GM18499 (cell line): ENCODE data around the gene LAMTOR2.

Experiments
- ATAC-seq: cut with Tn5 transposase; IDR thresholded peaks from one replicate; pipeline ENCODE4 v1.9.1; 2021; ENCODE audit warnings: moderate number of reproducible peaks; ENCODE audit not compliant: insufficient read depth, unreplicated experiment

Gene LAMTOR2

GRCh38 chr1:156074661-156075060, 20.1 kb downstream of the LAMTOR2 start:
- ATAC-seq: no peak

DNA sequence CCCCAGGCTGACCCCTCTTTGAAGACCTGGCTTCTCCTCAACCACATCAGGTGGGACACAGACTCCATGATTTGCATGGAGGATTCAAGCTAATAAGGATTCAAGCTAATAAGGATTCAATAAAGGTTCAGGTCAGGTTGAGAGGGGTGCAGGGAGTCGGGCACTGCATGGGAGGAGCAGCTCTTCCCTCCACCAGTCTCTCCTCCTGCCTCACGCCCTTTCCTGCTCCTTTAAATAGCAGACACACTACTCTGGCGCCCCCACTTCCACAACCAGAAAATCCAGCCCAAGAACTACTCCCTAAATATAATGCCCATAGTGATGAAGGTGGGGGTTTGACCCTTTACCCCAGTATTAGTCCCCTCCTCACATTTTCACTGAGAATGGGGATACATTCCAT, 20.6 kb downstream of the LAMTOR2 start:
- no peak for ATAC-seq

- no peak for ATAC-seq
These were observed 21.2 kb downstream of the LAMTOR2 start for GRCh38 chr1:156075775-156076204.

- no peak for ATAC-seq
These were observed 22.2 kb downstream of the LAMTOR2 start for GRCh38 chr1:156076609-156077429.

GRCh38 chr1:156077430-156077760, 22.8 kb downstream of the LAMTOR2 start:
- no peak for ATAC-seq

DNA sequence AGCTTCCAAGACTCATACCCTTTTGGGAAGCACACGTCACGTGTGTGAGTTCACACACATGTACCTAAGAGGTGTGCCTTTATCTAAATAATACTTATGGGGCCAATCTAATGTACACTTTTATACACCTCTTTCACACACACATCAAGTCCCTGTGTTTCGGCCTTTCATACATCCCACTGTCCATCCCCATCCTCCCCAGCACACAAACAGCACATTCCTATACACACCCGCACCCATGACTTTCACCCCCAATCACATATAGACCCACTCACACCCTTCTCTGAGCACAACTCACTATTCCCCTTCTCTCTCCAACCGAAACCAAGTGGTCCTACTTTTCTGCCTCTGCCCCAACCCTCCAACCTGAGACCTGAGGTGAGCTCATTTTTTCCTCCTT, 24.1 kb downstream of the LAMTOR2 start:
- ATAC-seq: no peak

DNA sequence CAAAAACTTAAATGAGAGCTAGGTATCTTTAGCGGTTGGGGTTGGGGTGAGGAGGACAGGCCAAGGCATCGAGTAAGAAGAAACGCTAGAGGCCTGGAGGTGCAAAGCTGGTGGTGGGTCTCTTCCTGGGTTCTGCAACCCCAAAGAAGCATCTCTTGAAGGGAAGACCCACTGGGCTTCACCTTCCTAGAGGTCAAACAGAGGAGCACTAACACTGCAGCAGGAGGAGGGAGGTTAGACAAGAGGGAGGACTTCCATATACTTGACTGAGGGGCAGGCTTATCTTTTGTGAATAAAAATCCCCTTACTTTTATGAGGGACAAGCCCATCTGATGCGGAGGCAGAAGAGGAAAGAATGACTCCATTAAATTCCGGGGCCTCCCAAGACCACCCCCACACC, 25.2 kb downstream of the LAMTOR2 start:
- ATAC-seq: no peak

DNA sequence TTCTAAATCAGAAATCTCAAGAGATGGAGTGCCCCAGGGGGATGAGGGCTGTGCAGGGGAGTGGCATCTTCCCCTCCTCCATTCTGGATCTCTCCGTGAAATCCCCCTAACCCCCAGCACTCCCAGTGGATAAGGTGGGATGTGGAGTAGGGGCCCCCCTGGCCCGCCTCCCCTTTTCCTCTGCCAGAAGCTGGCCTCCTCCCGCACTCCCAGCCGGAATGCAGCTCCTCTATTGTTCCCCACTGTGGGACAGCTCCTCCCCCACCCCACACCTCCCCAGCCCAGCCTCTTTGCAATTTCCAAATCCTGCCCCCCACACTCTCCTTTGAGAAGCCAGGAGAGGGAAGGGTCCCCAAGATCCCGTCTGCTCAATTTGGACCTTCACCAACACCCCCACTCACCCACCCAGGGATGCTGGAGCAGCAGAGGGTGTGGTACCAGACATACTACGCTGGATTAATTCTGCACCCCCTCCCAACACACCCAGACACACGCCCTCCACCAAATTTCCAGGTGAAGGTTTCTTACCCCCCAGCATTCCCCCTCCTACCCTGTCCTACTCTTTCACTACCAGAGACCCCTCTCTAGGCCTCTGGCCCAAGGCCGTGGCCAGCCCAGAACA, 25.8 kb downstream of the LAMTOR2 start:
- no peak for ATAC-seq

- ATAC-seq: no peak
These were observed 26.2 kb downstream of the LAMTOR2 start for GRCh38 chr1:156080863-156081179.

DNA sequence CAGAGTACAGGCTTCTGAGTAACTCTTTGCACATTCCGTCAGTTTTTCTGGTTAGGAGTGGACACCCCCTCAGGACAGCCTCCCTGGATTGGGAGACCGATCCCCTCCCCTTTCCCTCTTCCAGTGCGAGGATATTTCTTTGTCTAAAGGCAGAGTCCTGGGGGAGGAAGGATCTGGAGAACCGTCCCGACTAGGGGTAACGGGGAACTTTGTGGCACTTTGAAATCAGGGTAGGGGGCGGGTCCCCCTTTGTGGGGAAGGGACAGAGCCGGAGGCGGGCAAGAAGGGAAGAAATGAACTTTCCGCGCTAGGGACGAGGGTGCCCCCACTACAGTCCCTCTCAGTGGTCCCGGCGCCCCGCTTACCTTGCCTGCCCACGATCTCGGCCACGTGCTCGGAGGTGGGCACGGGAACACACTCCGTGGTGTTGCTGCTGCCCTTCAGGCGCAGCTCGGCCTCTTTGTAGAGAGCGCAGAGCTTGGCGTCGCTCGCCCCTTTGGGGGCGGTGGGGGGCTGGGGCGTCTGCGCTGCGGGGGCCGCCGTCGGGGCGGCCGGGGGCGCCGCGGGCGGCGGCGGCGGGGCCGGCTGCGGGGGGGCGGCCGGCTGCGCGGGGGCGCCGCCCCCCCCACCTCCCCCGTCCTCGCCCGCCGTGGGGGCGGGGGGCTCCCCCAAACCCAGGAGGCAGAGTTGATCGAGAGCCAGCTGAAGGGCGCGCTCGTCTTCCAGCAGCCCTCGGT, 26.8 kb downstream of the LAMTOR2 start:
- ATAC-seq: no peak

- ATAC-seq: no peak
These were observed 27.3 kb downstream of the LAMTOR2 start for GRCh38 chr1:156081917-156082308.

- no peak for ATAC-seq
These were observed 27.9 kb downstream of the LAMTOR2 start, which contains the start of gene MEX3A for GRCh38 chr1:156082309-156083091. MEX3A (minus strand) TSS chr1:156082465; CDS start chr1:156081998, 467 bp downstream.

DNA sequence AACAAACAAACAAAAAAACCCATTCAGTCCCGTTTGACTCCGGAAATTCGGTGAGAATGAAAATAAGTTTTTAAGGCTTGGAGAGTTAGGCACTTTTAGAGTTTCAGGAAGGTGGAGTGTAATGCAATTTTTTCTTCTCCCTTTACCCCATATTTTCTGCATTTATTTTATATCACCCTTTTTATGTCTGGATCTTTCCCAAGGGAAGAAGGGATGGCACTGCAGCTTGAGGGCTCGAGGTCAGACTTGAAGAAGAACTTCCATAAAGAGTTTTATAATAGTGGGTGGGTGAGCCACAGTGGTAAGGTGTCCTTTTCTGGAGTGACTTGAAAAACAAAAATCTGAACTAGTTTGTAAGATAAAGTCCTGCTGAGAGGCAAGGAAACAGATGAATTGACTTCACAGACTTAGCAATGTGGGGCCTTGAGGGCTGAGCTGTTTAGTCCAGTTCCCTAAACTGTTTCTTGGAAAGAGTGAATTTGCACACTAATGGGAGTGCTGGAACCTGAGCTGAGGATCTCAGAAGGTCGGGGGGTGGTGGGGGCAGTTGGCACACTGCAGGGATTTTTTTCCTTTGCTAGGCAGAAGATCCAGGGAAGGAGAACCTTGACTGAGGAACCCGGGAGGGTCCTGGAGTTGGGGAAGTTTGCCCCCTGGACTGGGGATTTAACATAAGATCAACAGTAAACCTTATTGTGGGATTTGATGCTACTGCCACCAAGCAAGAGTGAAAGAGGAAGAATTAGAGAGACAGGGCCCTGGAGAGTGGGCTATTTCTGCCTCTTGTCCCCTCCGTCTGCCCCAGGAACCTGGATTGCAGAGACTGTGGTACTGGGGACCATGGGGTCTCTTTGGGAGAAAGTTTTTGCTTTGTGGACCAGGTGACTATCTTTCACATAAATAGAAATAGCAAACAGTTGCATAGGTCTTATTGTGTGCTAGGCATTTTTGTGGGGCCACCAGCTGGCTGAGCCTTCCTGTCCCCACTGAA, 29.5 kb downstream of the LAMTOR2 start:
- ATAC-seq: no peak

DNA sequence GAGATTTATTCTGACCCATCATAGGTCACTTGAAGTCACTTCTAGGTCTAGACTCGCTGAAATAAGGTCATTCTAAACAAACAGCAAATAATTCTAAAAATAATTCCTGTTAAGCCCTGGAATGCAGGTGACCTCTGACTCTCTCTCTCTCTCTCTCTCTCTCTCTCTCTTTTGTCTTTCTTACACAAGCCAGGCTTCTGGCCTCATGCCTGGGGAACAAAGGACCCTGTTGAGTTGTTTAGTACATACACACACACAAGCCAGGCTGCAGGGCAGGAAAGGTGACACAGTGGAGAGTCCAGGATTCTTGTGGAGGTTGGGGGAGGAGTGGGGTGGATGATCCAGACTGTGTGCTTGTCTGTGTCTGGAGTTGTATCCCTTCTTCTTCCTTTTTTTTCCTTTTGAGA, 31.7 kb downstream of the LAMTOR2 start:
- no peak for ATAC-seq

DNA sequence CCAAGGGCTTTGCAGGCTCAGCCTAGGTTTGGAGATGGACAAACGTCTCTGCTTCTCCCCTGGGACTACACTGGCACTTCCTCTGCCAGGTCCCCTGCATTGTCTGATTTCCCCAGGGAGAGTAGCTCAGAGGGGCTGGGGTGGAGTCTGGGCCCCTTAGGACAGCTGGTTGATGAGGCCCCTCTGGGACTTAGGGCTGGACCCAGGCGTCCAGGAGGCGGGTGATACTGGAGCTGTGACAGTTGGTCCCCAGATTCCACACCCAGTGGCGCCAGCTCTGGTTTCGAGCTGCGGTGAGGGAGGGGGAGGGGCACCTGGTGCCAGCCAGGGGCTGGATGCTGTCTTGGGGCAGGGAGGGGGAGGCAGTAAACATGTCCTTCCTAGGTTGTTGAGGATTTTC, 35.1 kb downstream of the LAMTOR2 start:
- ATAC-seq: no peak

GRCh38 chr1:156090138-156090839, 35.7 kb downstream of the LAMTOR2 start:
- no peak for ATAC-seq

DNA sequence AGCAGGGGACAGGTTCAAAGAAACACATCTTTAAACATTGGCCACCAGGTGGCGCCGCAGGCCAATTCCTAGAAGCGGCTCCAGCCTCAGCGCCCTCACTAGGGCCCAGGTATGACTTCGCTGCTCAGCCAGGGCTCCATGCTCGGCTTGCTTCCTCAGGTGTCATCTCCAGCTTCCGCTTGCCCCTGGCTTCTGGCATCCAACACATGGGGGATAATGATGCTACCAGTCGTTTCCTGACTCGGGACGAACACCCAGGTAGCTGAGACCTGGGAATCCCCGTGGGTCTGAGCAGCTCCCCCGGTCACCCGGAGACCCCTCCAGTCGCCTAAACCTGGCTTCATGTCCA, 36.2 kb downstream of the LAMTOR2 start:
- no peak for ATAC-seq

GRCh38 chr1:156091610-156092009, 37.0 kb downstream of the LAMTOR2 start:
- ATAC-seq: no peak

- ATAC-seq: no peak
These were observed 41.4 kb downstream of the LAMTOR2 start for GRCh38 chr1:156095906-156096508.
